ENCODE data around the gene RGMA. TPM values are rescaled to one million over a fixed set of nuclear protein-coding genes. Genes with fewer than 3 reads are reported as not detected.

RGMA gene
- total and polyA plus RNA-seq, 2 donors (not counting 1 experiment from before 2014, with no cell fraction given) = 0.27 to 1.5 TPM

DNA sequence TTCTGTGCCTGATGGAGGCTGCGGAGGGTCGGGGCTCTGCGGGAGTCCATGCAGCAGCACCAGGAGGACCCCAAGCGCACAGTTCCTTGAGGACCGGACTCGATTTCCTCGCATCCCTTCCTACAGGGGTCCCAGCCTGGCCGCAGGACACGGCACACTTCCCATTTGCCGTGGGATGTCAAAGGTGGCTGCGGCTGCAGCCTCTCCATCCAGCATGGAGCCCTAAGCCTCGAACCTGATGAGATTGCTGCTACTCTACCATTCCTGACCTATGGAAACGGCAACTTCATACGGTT lies 40.6 kb downstream of the RGMA start:
- TF ChIP-seq EZH2 (IDR thresholded peaks at IDR 0.05; ENCODE audit: low read length, missing control alignments) = no peak
- TF ChIP-seq CTCF (conservative IDR thresholded peaks at IDR 0.05 in 1 of 2, IDR thresholded peaks at IDR 0.05 in 1 of 2; ENCODE audit: low read depth in 1 of 2, low read length in 2 of 2) = no peak
- no peak overlapping the region for H3K4me2 ChIP-seq (ENCODE audit: extremely low read depth, insufficient read depth, low read length)
- no peak overlapping the region for H3K27ac ChIP-seq (ENCODE audit: insufficient read depth, low read length)
- no peak overlapping the region for H2AFZ ChIP-seq (ENCODE audit: low read length)
- H3K4me1 ChIP-seq (ENCODE audit: control insufficient read depth, extremely low read depth, insufficient read depth, low read length) = no peaks in the 10 kb centered on the region
- H3K79me2 ChIP-seq (ENCODE audit: control insufficient read depth, insufficient read depth, low read length) = no peaks in the 10 kb centered on the region
- no peaks in the 10 kb centered on the region for H3K27me3 ChIP-seq (ENCODE audit: control insufficient read depth, insufficient read depth, low read length)
- H3K4me3 ChIP-seq (replicated peaks in 1 of 4; ENCODE audit: control extremely low read depth in 1 of 4, insufficient read depth in 1 of 4, low read depth in 3 of 4, low read length in 4 of 4) = no peak overlapping the region
- no peaks in the 10 kb centered on the region for H3K36me3 ChIP-seq (ENCODE audit: control insufficient read depth, insufficient read depth, low read length)
- DNase-seq (ENCODE audit: low read depth in 2 of 2) = no peak
- H3K9me3 ChIP-seq (ENCODE audit: control insufficient read depth, insufficient read depth, low read depth, low read length) = no peaks in the 10 kb centered on the region
- H3K9ac ChIP-seq (ENCODE audit: insufficient read depth, low read length) = no peak overlapping the region
- no peaks in the 10 kb centered on the region for H4K20me1 ChIP-seq (ENCODE audit: control insufficient read depth, extremely low read depth, insufficient read depth, low read length)

DNA sequence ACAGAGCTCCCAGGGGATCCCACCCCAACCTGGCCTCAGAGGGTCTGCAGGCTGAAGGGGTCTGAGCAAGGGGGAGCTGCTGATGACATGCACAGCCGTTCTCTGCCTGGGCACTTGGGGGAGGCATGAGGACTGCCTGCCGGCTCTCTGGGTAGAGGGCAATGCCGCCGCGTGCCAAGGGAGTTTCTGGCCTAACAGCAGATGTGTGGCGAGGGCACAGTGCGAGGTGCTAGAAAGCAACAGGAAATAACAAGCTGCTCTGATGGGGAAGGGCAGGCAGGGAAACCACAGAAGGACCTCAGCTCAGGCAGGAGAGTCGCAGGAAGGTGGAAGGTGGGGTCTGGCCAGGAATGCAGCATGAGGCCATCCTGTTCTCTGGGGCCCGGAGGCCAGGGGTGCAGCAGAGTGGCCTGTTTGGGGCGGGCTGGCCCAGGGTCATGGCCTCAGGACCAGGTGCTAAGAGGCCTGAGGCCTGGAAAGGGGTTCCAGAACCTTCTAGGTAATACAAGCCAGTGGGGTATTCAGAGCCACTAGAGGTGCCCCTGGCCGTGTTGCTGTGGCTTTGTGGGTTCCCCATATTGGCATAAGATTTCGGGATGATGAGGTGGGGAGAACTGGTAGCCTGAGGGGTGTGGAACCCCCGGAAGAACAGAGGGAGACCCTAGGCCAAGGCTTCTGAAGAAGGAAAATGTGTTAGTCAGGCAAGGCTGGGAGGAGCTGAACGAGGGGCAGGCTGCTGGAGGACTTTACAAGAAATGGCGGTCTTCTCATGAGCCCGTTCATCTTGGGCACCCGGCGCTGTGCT lies 41.2 kb downstream of the RGMA start:
- no peak overlapping the region for H3K4me2 ChIP-seq (ENCODE audit: extremely low read depth, insufficient read depth, low read length)
- no peak for DNase-seq (ENCODE audit: low read depth in 2 of 2)
- H3K4me1 ChIP-seq (ENCODE audit: control insufficient read depth, extremely low read depth, insufficient read depth, low read length) = no peaks in the 10 kb centered on the region
- no peaks in the 10 kb centered on the region for H3K27me3 ChIP-seq (ENCODE audit: control insufficient read depth, insufficient read depth, low read length)
- H2AFZ ChIP-seq (ENCODE audit: low read length) = no peak overlapping the region
- no peaks in the 10 kb centered on the region for H4K20me1 ChIP-seq (ENCODE audit: control insufficient read depth, extremely low read depth, insufficient read depth, low read length)
- no peak overlapping the region for H3K27ac ChIP-seq (ENCODE audit: insufficient read depth, low read length)
- H3K9ac ChIP-seq (ENCODE audit: insufficient read depth, low read length) = no peak overlapping the region
- TF ChIP-seq EZH2 (IDR thresholded peaks at IDR 0.05; ENCODE audit: low read length, missing control alignments) (no peak), CTCF (conservative IDR thresholded peaks at IDR 0.05 in 1 of 2, IDR thresholded peaks at IDR 0.05 in 1 of 2; ENCODE audit: low read depth in 1 of 2, low read length in 2 of 2) (no peak)
- H3K4me3 ChIP-seq (replicated peaks in 1 of 4; ENCODE audit: control extremely low read depth in 1 of 4, insufficient read depth in 1 of 4, low read depth in 3 of 4, low read length in 4 of 4) = no peak overlapping the region
- no peaks in the 10 kb centered on the region for H3K36me3 ChIP-seq (ENCODE audit: control insufficient read depth, insufficient read depth, low read length)
- no peaks in the 10 kb centered on the region for H3K9me3 ChIP-seq (ENCODE audit: control insufficient read depth, insufficient read depth, low read depth, low read length)
- no peaks in the 10 kb centered on the region for H3K79me2 ChIP-seq (ENCODE audit: control insufficient read depth, insufficient read depth, low read length)

GRCh38 chr15:93046721-93047120 lies 42.3 kb downstream of the RGMA start:
- Histone ChIP-seq H3K9ac (ENCODE audit: insufficient read depth, low read length) (no peak overlapping the region), H3K79me2 (ENCODE audit: control insufficient read depth, insufficient read depth, low read length) (no peaks in the 10 kb centered on the region), H3K4me1 (ENCODE audit: control insufficient read depth, extremely low read depth, insufficient read depth, low read length) (no peaks in the 10 kb centered on the region), H3K9me3 (ENCODE audit: control insufficient read depth, insufficient read depth, low read depth, low read length) (no peaks in the 10 kb centered on the region), H3K27ac (ENCODE audit: insufficient read depth, low read length) (no peak overlapping the region), H3K36me3 (ENCODE audit: control insufficient read depth, insufficient read depth, low read length) (no peaks in the 10 kb centered on the region), H3K27me3 (ENCODE audit: control insufficient read depth, insufficient read depth, low read length) (no peaks in the 10 kb centered on the region), H3K4me2 (ENCODE audit: extremely low read depth, insufficient read depth, low read length) (no peak overlapping the region), H4K20me1 (ENCODE audit: control insufficient read depth, extremely low read depth, insufficient read depth, low read length) (no peaks in the 10 kb centered on the region), H2AFZ (ENCODE audit: low read length) (no peak overlapping the region), H3K4me3 (replicated peaks in 1 of 4; ENCODE audit: control extremely low read depth in 1 of 4, insufficient read depth in 1 of 4, low read depth in 3 of 4, low read length in 4 of 4) (no peak overlapping the region)
- TF ChIP-seq CTCF (conservative IDR thresholded peaks at IDR 0.05 in 1 of 2, IDR thresholded peaks at IDR 0.05 in 1 of 2; ENCODE audit: low read depth in 1 of 2, low read length in 2 of 2) (no peak), EZH2 (IDR thresholded peaks at IDR 0.05; ENCODE audit: low read length, missing control alignments) (no peak)
- DNase-seq (ENCODE audit: low read depth in 2 of 2) = no peak
